NCI-H2107 (cell line): ENCODE results near the gene ECE2.
A peak's percentile ranks its signal among the peaks of the same experiment; 100 is the strongest.
"Not testable (repeated sequence)": the region's sequence is repeated elsewhere in the genome, so short reads cannot be mapped to it uniquely, and the experiment has no call there.

Source experiments
- DNase-seq: peaks from one replicate; lab custom pipeline; 2025; lab: John Stamatoyannopoulos, UW

ECE2 gene

DNA sequence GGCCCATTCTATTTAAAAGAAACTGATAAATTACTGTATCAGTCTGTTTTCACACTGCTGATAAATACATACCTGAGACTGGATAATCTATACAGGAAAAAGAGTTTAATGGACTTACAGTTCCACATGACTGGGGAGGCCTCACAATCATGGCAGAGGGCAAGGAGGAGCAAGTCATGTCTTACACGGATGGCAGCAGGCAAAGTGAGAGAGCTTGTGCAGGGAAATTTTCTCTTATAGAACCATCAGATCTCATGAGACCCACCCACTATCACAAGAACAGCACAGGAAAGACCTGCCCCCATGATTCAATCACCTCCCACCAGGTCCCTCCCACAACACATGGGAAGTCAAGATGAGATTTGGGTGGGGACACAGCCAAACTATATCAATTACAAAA is 8.6 kb upstream of the ECE2 start:
- DNase-seq, result not testable (repeated sequence)

GRCh38 chr3:184272269-184272668 is 3.6 kb upstream of the ECE2 start:
- DNase-seq, result no peak

DNA sequence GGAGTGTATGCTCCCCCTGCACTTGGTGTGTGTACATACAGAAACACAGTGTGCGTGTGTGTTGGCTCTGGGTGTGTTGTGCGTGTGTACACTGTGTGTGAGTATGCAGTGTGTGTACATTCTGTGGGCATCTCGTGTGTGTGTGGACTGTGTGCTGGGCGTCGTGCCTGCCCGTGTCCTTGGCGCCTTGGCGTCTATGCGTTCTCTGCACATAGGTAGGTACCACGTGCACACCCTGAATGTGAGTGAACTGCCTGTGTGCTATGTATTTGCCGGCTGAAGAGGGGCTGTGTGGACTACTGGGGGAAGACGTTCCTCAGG is 481 bp upstream of the ECE2 start:
- no peak for DNase-seq

DNA sequence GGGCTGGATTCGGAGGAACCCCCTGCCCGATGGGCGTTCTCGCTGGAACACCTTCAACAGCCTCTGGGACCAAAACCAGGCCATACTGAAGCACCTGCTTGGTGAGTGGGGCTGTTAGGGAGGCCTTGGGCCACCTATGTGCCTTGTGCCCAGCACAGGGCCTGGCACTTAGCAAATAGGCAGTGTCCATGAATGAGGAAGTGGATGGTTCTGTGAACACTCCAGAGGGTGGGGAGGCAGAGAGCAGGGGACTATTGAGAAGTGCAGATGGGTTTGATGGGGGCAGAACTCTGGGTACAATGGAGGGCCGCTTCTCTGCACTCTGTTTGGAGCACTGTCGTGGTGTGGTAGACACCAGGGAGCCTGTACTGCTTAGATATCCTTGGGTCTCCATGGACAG is 1.5 kb downstream of the ECE2 start:
- no peak for DNase-seq

DNA sequence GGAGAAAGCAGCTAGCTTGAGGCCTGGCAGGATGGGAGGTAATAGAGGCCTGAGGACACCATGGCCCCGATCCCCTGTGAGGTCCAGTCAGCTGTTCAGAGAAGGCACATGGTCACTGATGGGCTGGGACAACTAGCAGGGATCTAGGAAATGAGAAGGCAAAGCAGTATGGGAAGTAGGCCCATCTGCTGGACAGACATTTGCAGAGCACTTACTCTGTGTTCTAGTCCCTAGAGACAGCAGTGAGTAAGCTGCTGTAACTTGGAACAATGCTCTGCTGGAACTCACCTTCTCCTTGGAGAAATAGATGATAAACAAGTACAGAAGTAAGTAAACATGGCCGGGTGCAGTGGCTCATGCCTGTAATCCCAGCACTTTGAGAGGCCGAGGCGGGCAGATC is 7.1 kb downstream of the ECE2 start:
- DNase-seq, result no peak

DNA sequence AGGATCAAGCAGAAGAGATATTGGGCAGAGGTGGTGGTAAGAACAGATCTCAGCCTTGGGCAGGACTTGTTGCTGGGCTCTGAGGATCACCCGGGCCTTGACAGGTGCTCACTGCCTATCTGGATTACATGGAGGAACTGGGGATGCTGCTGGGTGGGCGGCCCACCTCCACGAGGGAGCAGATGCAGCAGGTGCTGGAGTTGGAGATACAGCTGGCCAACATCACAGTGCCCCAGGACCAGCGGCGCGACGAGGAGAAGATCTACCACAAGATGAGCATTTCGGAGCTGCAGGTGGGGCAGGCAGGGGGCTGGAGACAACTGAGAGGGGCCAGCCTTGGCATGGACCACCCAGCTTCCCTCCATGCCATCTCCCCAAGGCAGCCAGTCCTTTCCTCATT is 7.9 kb downstream of the ECE2 start:
- DNase-seq, result no peak

DNA sequence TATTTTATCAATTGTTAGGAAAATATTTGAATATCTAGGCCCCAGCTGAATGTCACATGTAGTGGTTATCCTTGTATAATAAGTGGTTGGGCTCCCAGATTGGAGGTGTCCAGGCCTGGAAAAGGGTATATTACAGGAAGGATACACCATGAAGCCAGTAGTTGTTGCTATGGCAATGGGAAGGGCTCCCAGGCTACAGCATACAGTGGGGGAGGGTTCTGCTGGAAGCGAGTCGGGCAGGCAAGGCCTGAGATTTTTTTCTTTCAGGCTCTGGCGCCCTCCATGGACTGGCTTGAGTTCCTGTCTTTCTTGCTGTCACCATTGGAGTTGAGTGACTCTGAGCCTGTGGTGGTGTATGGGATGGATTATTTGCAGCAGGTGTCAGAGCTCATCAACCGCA is 8.9 kb downstream of the ECE2 start:
- peak; percentile 92 for DNase-seq

GRCh38 chr3:184289426-184289938 is 13.7 kb downstream of the ECE2 start:
- peak; percentile 84 for DNase-seq

GRCh38 chr3:184290331-184290730 is 14.5 kb downstream of the ECE2 start:
- DNase-seq, result no peak

GRCh38 chr3:184291044-184291737 is 15.4 kb downstream of the ECE2 start:
- no peak for DNase-seq

DNA sequence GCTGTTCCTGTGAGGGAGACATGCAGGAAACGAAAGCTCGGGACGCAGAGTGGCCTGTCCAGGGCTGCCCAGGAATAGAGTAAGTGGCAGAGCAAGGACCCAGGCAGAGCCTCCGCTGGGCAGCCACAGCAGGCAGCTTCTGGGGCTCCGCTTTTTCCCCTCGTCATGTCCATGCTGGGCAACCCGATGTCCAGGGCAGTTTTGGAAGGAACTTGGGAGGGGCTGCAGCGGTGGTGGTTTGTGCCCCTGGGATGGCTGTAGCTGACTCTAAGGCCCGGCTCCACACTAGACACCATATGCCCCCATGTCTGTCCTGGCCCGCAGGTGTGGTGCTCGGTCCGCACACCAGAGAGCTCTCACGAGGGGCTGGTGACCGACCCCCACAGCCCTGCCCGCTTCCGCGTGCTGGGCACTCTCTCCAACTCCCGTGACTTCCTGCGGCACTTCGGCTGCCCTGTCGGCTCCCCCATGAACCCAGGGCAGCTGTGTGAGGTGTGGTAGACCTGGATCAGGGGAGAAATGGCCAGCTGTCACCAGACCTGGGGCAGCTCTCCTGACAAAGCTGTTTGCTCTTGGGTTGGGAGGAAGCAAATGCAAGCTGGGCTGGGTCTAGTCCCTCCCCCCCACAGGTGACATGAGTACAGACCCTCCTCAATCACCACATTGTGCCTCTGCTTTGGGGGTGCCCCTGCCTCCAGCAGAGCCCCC is 16.1 kb downstream of the ECE2 start:
- DNase-seq, result no peak

DNA sequence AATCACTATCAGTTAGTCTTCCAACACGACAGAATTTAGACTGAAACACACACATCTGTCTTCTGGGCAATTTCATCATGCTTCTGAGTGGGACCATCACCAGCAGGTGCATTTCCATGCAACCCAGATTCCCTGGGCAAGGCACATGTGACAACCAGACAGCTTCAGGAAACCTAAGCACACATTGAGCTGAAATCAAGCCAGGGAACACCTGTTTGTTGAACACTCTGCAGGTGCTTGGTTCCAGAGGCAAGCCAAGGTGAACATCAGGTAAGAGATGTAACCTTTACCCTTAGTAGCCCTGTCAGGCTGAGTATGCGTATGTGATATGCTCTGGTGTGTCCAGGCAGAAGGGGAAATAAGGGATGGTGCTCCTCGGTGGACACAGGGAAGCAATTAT is 19.9 kb downstream of the ECE2 start:
- DNase-seq, result no peak

DNA sequence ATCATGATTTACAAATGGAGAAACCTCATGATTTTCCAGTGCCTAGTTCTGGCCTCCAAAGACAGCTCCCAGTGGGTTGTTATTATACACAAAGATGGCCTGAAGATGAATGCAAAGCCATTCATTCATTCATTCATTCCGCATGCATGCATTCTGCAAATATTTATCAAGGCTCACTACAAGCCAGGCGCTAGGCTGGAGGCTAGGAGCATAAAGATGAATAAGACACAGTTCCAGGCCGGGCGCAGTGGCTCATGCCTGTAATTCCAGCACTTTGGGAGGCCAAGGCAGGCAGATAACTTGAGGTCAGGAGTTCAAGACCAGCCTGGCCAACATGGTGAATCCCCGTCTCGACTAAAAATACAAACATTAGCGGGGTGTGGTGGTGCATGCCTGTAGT is 20.8 kb downstream of the ECE2 start:
- no peak for DNase-seq

DNA sequence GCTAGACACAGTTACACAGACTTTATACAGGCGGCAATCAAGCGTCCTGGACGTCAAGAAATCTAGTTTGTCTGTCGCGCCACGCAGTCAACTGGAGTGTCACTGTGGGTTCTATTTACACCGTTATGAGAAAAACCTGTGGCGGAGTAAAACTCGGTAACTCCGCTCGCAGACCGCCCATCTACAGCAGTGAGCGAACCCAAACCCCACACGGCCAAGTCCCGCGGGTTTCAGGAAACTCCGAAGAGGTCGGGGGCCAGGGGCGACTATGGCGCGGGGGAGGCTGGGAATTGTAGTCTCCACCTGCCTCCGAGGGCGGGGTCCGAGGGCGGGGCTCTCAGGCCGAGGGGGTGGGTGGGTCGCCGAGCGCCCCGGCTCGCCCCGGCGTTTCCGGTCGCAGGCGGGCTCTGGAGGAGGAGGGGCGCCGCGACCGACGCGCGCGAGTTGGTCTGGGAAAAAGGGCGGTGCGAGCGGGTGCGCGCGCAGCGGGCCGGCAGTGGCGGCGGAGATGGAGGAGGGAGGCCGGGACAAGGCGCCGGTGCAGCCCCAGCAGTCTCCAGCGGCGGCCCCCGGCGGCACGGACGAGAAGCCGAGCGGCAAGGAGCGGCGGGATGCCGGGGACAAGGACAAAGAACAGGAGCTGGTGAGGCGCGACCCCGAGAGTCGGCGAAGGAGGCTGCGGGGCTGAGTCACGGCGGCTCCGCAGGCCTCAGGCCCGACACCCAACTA is 23.1 kb downstream of the ECE2 start, which contains the start of gene PSMD2:
TSS of gene PSMD2 (plus strand) at position 483 of the 729 bp plus-strand sequence. CDS start at position 509, 26 bp downstream.
- DNase-seq, result peak; percentile 100

DNA sequence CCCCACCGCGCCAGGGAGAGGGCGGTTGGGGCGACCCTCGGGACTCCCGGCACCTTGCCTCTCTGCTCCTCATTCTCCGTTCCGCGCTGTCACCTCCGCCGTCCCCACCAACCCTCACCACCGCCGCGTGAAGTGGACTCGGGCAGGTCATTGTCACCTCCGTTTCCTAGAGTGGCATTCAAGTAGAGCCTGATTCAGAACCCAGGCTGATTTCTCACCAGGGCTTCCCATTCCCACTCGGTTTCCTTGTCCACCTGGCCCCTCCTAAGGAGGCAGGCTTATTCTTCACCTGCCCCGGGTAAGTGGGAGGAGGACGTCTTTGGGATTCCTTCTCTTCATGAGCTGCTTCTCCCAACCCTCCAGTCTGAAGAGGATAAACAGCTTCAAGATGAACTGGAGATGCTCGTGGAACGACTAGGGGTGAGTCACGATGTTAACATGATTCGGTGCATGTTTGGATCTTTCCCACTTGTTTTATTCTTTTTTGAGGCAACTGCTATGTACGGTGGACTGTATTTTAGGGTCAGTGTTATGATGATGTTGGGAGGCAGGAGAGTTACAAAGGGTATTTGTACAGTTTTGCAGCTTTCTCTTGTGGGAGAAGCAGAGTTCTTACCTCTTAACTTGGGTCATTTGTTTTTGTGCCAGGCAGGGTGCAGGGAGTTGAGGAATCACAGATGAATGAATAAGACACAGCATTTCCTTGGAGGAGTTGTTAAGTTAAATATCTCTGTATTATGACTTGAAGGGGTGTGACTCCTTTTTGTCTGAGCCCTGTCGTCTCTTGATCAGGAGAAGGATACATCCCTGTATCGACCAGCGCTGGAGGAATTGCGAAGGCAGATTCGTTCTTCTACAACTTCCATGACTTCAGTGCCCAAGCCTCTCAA is 23.9 kb downstream of the ECE2 start:
- DNase-seq, result no peak

- no peak for DNase-seq
These were observed 24.5 kb downstream of the ECE2 start for GRCh38 chr3:184300378-184300720.

- no peak for DNase-seq
These were observed 29.8 kb downstream of the ECE2 start for GRCh38 chr3:184305577-184305976.

GRCh38 chr3:184306341-184306972 is 30.6 kb downstream of the ECE2 start:
- no peak for DNase-seq

- no peak for DNase-seq
These were observed 32.1 kb downstream of the ECE2 start for GRCh38 chr3:184307915-184308314.

- DNase-seq, result no peak
These were observed 32.9 kb downstream of the ECE2 start for GRCh38 chr3:184308744-184309143.

GRCh38 chr3:184311633-184312032 is 35.8 kb downstream of the ECE2 start:
- DNase-seq, result no peak

GRCh38 chr3:184314363-184314699 is 38.5 kb downstream of the ECE2 start, which contains the start of gene EIF4G1:
Gene EIF4G1 (plus strand): TSS chr3:184314606. CDS start chr3:184315797, 1,191 bp downstream.
- DNase-seq, result peak; percentile 98
